Neural crest cell (in vitro differentiated cells): ENCODE measurements around the gene TBCC. TPM values are rescaled to one million over a fixed set of nuclear protein-coding genes. Genes with fewer than 3 reads are reported as not detected.
"Not testable (repeated sequence)": the region's sequence is repeated elsewhere in the genome, so short reads cannot be mapped to it uniquely, and the experiment has no call there.

ENCODE experiments used
- DNase-seq: peaks from one replicate; pipeline ENCODE4 v3.0.0; 2021; ENCODE audit warnings: low read depth, mixed read lengths, low spot score
- H3K27ac Mint-ChIP-seq: one replicate; pipeline ENCODE4 v1.8.0; 2021; ENCODE audit warnings: mild to moderate bottlenecking, mixed read lengths; ENCODE audit not compliant: unreplicated experiment
- H3K27me3 Mint-ChIP-seq: 2 replicates; pipeline ENCODE4 v1.8.0; 2021; ENCODE audit warnings: low read depth, mild to moderate bottlenecking, mixed read lengths
- H3K36me3 Mint-ChIP-seq: 2 replicates; pipeline ENCODE4 v1.8.0; 2021; ENCODE audit warnings: low read depth, mild to moderate bottlenecking, mixed read lengths
- H3K4me1 Mint-ChIP-seq: 2 replicates; pipeline ENCODE4 v1.8.0; 2021; ENCODE audit warnings: mixed read lengths
- H3K4me3 Mint-ChIP-seq: one replicate; pipeline ENCODE4 v1.8.0; 2021; ENCODE audit warnings: mild to moderate bottlenecking, mixed read lengths
- H3K9me3 Mint-ChIP-seq: 2 replicates; pipeline ENCODE4 v1.8.0; 2021; ENCODE audit warnings: mixed read lengths
- total RNA-seq: library from RNA; stranded (reverse); gene quantifications from 2 replicates; pipeline ENCODE4 v1.2.1, GENCODE V29; 2021
- TF ChIP-seq, protein P1 (sequence below): fragments of 200-600 bp; sonication (generic); conservative IDR thresholded peaks from 2 replicates; pipeline ENCODE4 v1.5.0; 2021; ENCODE audit warnings: antibody characterized with exemption, mild to moderate bottlenecking

Gene TBCC
- total RNA-seq, 1 donor from 2014 or later: 23.2 TPM

GRCh38 chr6:42735976-42736375, 9.9 kb downstream of the TBCC start:
- H3K27me3 Mint-ChIP-seq: peaks cover 14% of the 10 kb centered on the region
- TF ChIP-seq, protein P1, sequence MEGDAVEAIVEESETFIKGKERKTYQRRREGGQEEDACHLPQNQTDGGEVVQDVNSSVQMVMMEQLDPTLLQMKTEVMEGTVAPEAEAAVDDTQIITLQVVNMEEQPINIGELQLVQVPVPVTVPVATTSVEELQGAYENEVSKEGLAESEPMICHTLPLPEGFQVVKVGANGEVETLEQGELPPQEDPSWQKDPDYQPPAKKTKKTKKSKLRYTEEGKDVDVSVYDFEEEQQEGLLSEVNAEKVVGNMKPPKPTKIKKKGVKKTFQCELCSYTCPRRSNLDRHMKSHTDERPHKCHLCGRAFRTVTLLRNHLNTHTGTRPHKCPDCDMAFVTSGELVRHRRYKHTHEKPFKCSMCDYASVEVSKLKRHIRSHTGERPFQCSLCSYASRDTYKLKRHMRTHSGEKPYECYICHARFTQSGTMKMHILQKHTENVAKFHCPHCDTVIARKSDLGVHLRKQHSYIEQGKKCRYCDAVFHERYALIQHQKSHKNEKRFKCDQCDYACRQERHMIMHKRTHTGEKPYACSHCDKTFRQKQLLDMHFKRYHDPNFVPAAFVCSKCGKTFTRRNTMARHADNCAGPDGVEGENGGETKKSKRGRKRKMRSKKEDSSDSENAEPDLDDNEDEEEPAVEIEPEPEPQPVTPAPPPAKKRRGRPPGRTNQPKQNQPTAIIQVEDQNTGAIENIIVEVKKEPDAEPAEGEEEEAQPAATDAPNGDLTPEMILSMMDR: no peak
- no peak overlapping the region for H3K4me3 Mint-ChIP-seq
- no peaks in the 10 kb centered on the region for H3K36me3 Mint-ChIP-seq
- no peaks in the 10 kb centered on the region for H3K9me3 Mint-ChIP-seq
- H3K27ac Mint-ChIP-seq: no peak overlapping the region
- DNase-seq: no peak
- no peaks in the 10 kb centered on the region for H3K4me1 Mint-ChIP-seq

DNA sequence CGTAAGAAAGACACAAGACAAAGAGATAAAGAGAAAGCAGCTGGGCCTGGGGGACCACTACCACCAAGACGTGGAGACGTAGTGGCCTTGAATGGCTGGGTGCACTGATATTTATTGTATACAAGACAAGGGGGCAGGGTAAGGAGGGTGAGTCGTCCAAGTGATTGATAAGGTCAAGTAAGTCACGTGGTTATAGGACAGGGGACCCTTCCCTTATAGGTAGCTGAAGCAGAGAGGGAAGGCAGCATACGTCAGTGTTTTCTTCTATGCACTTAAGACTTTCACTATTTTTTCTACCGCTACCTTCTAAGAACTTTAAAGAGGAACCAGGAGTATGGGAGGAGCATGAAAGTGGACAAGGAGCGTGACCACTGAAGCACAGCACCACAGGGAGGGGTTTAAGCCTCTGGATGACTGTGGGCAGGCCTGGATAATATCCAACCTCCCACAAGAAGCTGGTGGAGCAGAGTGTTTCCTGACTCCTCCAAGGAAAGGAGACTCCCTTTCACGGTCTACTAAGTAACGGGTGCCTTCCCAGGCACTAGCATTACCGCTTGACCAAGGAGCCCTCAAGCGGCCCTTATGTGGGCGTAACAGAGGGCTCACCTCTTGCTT, 11.9 kb downstream of the TBCC start:
- H3K27me3 Mint-ChIP-seq: peaks cover 10% of the 10 kb centered on the region
- H3K36me3 Mint-ChIP-seq, H3K27ac Mint-ChIP-seq, H3K9me3 Mint-ChIP-seq, DNase-seq, H3K4me1 Mint-ChIP-seq, H3K4me3 Mint-ChIP-seq: not testable (repeated sequence)

- H3K9me3 Mint-ChIP-seq: no peaks in the 10 kb centered on the region
- DNase-seq: no peak
- no peaks in the 10 kb centered on the region for H3K4me1 Mint-ChIP-seq
- no peaks in the 10 kb centered on the region for H3K36me3 Mint-ChIP-seq
- H3K4me3 Mint-ChIP-seq: no peak overlapping the region
- no peak overlapping the region for H3K27ac Mint-ChIP-seq
- TF ChIP-seq, protein P1: no peak
- H3K27me3 Mint-ChIP-seq: peaks cover 8% of the 10 kb centered on the region
Measured at GRCh38 chr6:42729731-42730130, 16.2 kb downstream of the TBCC start.

GRCh38 chr6:42727627-42728026, 18.3 kb downstream of the TBCC start:
- TF ChIP-seq, protein P1: no peak
- no peak overlapping the region for H3K4me3 Mint-ChIP-seq
- H3K27ac Mint-ChIP-seq: no peak overlapping the region
- H3K9me3 Mint-ChIP-seq: no peaks in the 10 kb centered on the region
- no peak for DNase-seq
- H3K4me1 Mint-ChIP-seq: no peaks in the 10 kb centered on the region
- H3K36me3 Mint-ChIP-seq: no peaks in the 10 kb centered on the region
- peaks cover 15% of the 10 kb centered on the region for H3K27me3 Mint-ChIP-seq

GRCh38 chr6:42727087-42727611, 18.8 kb downstream of the TBCC start:
- Mint-ChIP-seq H3K27me3 (peaks cover 16% of the 10 kb centered on the region), H3K27ac (no peak overlapping the region), H3K36me3 (no peaks in the 10 kb centered on the region), H3K4me3 (no peak overlapping the region), H3K4me1 (no peaks in the 10 kb centered on the region), H3K9me3 (no peaks in the 10 kb centered on the region)
- TF ChIP-seq, protein P1: no peak
- DNase-seq: no peak

DNA sequence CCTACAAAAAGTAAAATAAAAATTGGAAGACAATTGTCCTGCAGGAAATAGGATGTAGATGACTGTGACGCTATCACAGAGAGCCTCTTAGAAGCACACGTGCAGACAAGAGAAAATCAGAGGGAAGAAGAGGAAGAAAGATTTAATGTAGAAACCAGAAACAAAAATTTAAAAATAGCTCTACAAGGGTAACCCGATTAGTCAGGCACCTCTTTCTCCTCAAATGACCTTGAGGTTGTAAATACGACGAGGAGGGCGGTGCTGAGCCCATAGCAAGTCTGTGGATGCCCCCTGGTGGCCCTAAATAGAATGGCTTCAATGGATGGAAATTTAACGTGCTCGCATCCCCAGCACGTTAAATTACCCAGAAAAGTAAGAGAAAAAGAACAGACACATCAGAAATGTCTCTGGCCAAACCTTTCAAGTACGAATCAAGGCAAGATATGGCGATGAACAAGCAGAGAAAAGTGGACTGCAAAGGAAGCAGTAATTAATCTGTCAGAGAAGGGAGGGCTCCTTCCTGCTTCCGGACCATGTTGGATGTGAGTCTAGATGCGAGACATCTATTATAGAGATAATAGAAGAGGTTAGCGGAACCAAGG, 19.3 kb downstream of the TBCC start:
- Mint-ChIP-seq H3K9me3 (no peaks in the 10 kb centered on the region), H3K4me3 (no peak overlapping the region), H3K27me3 (peaks cover 21% of the 10 kb centered on the region), H3K27ac (no peak overlapping the region), H3K4me1 (no peaks in the 10 kb centered on the region), H3K36me3 (no peaks in the 10 kb centered on the region)
- TF ChIP-seq, protein P1: peak; percentile 92
- DNase-seq: peak; percentile 23
